LNCaP clone FGC (cell line): Measurements from ENCODE around the gene PROC.

Experiments used
- DNase-seq: peaks from one replicate; pipeline ENCODE4 v3.0.0-alpha.2; 2011; ENCODE audit warnings: low read depth
- H3K4me3 ChIP-seq: 2 replicates; pipeline ENCODE4 v1.5.1; 2011; ENCODE audit warnings: mild to moderate bottlenecking, low read depth, low read length, control low read depth
- TF ChIP-seq, protein P1 (sequence below): IDR thresholded peaks from 2 replicates; pipeline ENCODE4 v1.5.1; 2012; ENCODE audit warnings: mild to moderate bottlenecking; ENCODE audit not compliant: control insufficient read depth, insufficient read depth; ENCODE audit errors: extremely low read depth

Gene PROC

DNA sequence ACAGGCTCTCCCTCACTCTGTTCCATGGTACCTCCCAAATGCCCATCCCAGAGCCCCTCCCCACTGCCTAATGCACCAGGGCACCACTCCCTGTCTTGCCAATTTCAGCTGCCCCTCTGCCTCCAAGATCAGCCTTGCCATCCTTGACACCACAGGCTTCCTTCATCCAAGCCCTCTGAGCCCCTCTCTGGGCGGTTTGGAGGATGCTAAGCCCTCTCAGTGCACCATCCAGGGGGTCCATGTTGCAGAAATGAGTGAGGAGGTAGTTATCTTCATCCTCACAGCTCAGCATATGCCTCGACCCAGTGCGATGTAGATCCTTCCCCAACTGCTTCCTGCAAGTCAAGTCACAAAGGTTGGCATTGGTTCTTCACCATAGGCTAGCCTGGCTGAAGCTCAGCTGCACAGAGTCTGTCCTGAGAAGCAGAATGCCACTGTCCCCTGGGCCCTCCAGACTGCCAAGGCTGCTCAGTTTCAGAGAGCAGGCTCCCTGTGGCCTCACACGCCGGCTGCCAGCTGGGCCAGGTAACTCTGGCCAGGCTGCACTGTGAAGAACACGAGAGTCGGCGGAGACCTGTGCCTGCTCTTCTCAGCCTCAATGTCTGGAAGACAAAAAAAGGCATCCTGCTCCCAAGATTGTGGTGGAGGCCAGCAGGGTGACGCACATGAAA, 20.5 kb upstream of the PROC start:
- no peak for DNase-seq
- no peak overlapping the region for H3K4me3 ChIP-seq
- TF ChIP-seq, protein P1, sequence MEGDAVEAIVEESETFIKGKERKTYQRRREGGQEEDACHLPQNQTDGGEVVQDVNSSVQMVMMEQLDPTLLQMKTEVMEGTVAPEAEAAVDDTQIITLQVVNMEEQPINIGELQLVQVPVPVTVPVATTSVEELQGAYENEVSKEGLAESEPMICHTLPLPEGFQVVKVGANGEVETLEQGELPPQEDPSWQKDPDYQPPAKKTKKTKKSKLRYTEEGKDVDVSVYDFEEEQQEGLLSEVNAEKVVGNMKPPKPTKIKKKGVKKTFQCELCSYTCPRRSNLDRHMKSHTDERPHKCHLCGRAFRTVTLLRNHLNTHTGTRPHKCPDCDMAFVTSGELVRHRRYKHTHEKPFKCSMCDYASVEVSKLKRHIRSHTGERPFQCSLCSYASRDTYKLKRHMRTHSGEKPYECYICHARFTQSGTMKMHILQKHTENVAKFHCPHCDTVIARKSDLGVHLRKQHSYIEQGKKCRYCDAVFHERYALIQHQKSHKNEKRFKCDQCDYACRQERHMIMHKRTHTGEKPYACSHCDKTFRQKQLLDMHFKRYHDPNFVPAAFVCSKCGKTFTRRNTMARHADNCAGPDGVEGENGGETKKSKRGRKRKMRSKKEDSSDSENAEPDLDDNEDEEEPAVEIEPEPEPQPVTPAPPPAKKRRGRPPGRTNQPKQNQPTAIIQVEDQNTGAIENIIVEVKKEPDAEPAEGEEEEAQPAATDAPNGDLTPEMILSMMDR: no peak

DNA sequence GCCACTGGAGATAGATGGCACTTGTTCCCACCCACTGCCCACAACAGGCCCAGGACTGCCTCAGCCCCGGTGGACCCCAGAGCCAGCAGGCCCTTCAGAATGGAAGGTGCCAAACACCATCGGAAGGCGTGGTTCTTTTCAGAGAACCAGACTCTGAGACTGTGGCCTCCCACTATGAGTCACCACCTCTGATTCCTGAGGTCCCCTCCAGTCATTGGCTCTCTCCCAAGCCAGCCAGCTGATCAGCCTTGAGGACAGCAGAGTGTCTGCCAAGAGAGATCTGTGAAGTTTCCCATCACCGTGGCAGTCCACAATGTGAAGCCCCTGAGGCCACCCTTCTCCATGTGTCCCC, 20.0 kb upstream of the PROC start:
- TF ChIP-seq, protein P1: no peak
- no peak overlapping the region for H3K4me3 ChIP-seq
- no peak for DNase-seq

DNA sequence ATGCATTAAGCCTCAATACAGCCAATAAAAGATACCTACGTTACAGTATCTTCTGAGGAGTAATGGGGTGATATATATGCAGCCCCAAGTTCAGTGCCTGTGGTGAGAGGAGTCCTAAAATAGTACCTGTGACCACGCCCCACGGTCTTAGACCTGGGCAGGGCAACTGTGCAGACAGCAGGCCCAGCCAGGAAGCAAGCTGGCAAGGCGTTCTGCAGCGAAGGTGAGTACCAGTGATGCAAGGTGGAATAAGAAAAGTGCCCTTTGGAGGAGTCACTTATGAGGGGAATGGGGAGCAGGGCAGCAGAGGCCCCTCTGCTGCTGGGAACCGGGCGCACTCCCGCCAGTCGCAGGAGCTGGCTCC, 17.7 kb upstream of the PROC start:
- TF ChIP-seq, protein P1: no peak
- no peak for DNase-seq
- H3K4me3 ChIP-seq: no peak overlapping the region

DNA sequence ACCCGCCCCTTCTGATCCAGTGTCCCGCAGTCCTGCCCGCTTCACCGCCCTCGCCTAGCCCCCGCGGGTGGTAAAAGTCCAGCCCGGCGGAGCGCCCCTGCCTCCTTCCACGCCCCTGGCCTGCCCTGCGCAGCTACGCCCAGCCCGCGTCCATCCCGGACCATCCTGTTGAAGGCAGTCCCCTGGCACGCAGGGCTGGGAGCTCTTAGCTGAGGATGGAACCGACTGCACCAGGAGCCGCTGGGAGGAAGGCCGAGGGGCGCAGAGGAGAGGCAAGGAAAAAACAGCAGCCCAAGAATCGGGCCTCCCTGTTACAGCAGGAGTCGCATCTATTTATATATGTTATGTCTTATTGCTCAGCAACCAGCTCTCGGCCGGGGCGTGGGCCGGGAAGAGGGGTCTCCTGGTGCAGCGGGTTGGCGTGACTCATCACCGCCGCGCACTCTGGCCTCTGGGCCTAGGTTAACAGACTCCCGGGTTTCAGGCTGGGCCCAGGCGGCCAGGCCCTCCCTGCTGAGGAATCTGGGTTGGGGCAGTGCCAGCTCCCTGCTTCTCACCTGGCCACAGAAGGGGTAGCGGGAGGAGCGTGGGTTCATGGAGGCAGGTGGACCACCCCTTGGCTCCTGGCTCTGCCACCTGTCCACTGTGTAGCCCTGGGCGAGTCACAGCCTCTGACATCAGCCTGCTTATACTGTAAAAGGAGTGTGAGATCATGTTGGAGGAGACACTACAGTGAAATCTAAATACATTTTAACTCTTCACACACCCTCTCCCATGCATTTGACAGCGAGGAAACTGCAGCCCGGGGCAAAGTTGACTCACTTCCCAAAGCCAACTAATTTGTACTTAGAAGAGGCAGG, 17.1 kb upstream of the PROC start:
- no peak overlapping the region for H3K4me3 ChIP-seq
- DNase-seq: no peak

DNA sequence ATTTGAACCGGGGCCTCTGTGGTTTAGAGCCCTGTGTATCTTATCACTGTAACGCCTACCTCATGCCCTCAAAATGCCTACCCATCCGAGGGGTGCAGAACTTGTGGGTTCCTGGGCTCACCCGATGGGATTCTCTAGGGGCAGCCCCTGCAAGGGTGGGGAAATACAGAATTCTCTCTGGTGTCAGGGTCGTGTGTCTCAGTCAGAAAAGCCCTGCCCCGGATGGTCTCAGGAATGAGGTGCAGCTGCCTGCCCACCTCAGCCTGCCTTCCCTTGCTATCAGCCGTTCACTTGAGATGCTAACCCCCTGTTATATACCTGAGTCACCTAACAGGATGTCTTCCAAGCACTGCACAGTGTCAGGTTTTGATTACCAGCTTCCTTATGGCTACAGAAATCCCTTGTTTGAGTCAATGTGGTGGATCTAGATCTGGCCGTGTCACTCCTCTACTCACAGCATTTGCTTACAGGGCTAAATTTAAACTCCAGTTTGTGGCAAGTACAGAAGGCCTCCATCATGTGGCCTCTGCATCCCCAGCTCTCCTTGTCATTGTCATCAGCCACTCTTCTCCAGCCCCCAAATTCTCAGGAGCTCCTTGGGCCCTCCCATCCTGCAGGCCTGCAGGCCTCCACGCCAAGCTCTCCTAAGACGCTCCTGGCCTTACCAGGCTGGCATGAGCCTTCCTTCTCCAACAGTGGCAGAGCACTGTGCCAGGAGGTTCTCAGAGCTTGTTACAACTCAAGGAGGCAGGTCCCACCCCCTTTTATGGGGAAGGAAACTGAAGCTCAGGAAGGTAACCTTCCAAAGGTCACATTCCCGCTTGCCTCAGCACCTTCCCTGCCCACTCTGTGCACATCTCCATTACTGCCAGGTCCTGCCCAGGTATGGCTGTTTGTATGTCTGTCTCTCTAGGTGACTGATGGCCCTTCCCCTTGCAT, 16.2 kb upstream of the PROC start:
- no peak overlapping the region for H3K4me3 ChIP-seq
- TF ChIP-seq, protein P1: no peak
- no peak for DNase-seq

More for the DNA sequence above, 17.1 kb upstream of the PROC start:
- TF ChIP-seq, protein P1: no peak

DNA sequence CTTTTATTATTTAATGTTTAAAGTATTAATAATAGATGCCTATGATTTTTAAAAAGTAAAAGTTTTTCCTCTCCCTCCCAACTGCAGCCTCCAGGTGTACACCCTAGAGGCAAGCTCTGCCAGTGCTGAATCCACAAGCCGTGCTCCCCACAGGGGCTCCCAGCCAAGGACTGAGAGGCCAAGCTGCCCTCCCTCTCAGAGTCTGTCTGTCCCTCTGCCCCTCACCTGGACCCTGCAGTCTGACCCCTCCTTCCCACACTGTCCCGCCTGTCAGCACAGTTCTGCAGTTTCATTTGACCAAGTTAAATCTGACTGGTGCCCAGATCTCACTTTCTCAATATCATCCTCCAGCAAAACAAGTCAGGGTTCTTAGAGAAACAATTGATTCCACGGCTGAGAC, 14.8 kb upstream of the PROC start:
- DNase-seq: no peak
- TF ChIP-seq, protein P1: no peak
- no peak overlapping the region for H3K4me3 ChIP-seq
